CD4-positive, alpha-beta memory T cell (primary cell): Measurements from ENCODE around the gene FZD1. TPM values are rescaled to one million over a fixed set of nuclear protein-coding genes. Genes with fewer than 3 reads are reported as not detected.

Experiments used
- CTCF ChIA-PET: fragments of 350-600 bp; sonication (Branson Sonifier 250); formaldehyde crosslinking; loops from one replicate; lab custom pipeline; 2021; ENCODE audit warnings: inconsistent platforms; ENCODE audit not compliant: partially characterized antibody; lab: Charles Lee
- POLR2A ChIA-PET: fragments of 350-600 bp; sonication (Branson Sonifier 250); formaldehyde crosslinking; loops from one replicate; lab custom pipeline; 2021; ENCODE audit not compliant: partially characterized antibody; lab: Charles Lee
- DNase-seq, 5 donors: peaks; one replicate each; pipeline versions ENCODE4 v3.0.0 to v3.0.0-alpha.2; 2020 to 2022; ENCODE audit warnings: mixed read lengths in 1 of 5
- H3K27ac ChIP-seq: one replicate; pipeline ENCODE4 v1.7.0; 2013; ENCODE audit warnings: low read depth, low read length
- H3K27me3 ChIP-seq: 2 replicates; pipeline ENCODE4 v1.7.0; 2013; ENCODE audit warnings: mild to moderate bottlenecking, low read length, moderate library complexity; ENCODE audit not compliant: insufficient read depth
- H3K36me3 ChIP-seq: 2 replicates; pipeline ENCODE4 v1.7.0; 2013; ENCODE audit warnings: mild to moderate bottlenecking, low read length, moderate library complexity; ENCODE audit not compliant: insufficient read depth
- H3K4me1 ChIP-seq: 2 replicates; pipeline ENCODE4 v1.7.0; 2013; ENCODE audit warnings: mild to moderate bottlenecking, low read length, moderate library complexity; ENCODE audit not compliant: insufficient read depth
- H3K4me3 ChIP-seq, 2 donors: one replicate each; pipeline ENCODE4 v1.7.0; 2013; ENCODE audit warnings: low read length in 2 of 2, mild to moderate bottlenecking in 1 of 2
- H3K9me3 ChIP-seq, 2 donors: one replicate each; pipeline ENCODE4 v1.7.0; 2013; ENCODE audit warnings: low read length in 2 of 2, control low read depth in 1 of 2; ENCODE audit not compliant: control insufficient read depth in 1 of 2
- H3K27ac Mint-ChIP-seq, 7 donors: one replicate each; pipeline ENCODE4 v1.8.0; 2020 to 2021; ENCODE audit warnings: mixed read lengths in 7 of 7, mild to moderate bottlenecking in 6 of 7, inconsistent platforms in 3 of 7, moderate library complexity in 3 of 7
- H3K27me3 Mint-ChIP-seq, 2 donors: one replicate each; pipeline ENCODE4 v1.8.0; 2020 to 2021; ENCODE audit warnings: mixed read lengths in 2 of 2
- H3K36me3 Mint-ChIP-seq, 2 donors: one replicate each; pipeline ENCODE4 v1.8.0; 2020 to 2021; ENCODE audit warnings: mixed read lengths in 2 of 2, inconsistent platforms in 1 of 2, mild to moderate bottlenecking in 1 of 2
- H3K4me1 Mint-ChIP-seq, 4 donors: one replicate each; pipeline ENCODE4 v1.8.0; 2020 to 2021; ENCODE audit warnings: mixed read lengths in 4 of 4, mild to moderate bottlenecking in 1 of 4
- H3K4me3 Mint-ChIP-seq, 8 donors: one replicate each; pipeline ENCODE4 v1.8.0; 2020 to 2021; ENCODE audit warnings: mixed read lengths in 8 of 8, mild to moderate bottlenecking in 7 of 8, moderate library complexity in 6 of 8, inconsistent platforms in 3 of 8
- H3K9me3 Mint-ChIP-seq, 8 donors: one replicate each; pipeline ENCODE4 v1.8.0; 2020 to 2021; ENCODE audit warnings: mixed read lengths in 8 of 8, mild to moderate bottlenecking in 5 of 8, inconsistent platforms in 3 of 8, moderate library complexity in 1 of 8
- intact Hi-C: fragments of 100-400 bp; cut with micrococcal nuclease; formaldehyde crosslinking; loops from one replicate; pipeline ENCODE4 v1.15.1; 2023
- polyA plus RNA-seq, 2 donors: library from polyadenylated mRNA; unstranded; fragments of 300-500 nt; fragmentation: Illumina TruSeq; gene quantifications; one replicate each; pipeline ENCODE4 v1.2.3, GENCODE V29; 2021
- total RNA-seq, 2 experiments: library from RNA; stranded (reverse); gene quantifications; one replicate each; pipeline ENCODE4 v1.2.3, GENCODE V29; 2021

The FZD1 gene
- total and polyA plus RNA-seq, 4 experiments from 2014 or later = 0.08 to 0.09 TPM; not detected in 2

DNA sequence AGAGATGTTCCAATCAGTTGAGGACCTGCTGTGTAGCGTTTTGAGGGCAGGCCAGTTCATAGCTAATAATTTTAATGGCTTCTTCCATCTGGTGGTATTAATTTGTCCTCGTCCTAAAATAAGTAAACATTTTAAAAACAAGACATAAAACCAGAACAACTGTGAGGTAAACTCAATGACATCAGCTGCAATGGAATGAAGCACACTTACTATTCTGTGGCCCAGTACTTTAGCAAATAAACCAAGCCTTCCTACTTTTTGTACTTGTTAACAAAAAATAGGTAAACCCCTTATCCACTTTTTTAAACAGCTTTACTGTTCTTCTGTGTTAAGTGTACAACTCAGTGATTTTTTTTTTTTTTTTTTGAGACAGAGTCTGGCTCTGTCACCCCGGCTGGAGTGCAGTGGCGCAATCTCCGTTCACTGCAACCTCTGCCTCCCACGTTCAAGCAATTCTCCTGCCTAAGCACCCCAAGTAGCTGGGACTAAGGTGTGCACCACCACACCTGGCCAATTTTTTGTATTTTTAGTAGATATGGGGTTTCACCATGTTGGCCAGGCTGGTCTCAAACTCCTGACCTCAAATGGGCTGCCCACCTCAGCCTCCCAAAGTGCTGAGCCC, 28.9 kb upstream of the FZD1 start:
- no peak overlapping the region for H3K4me3 Mint-ChIP-seq
- ChIA-PET CTCF (no interaction called here), POLR2A (no interaction called here)
- intact Hi-C loops = no loop called here
- no peak overlapping the region for H3K27ac ChIP-seq
- H3K4me1 ChIP-seq = no peaks in the 10 kb centered on the region
- no peak for DNase-seq
- H3K9me3 ChIP-seq = no peaks in the 10 kb centered on the region
- H3K27me3 Mint-ChIP-seq = peaks cover 1 to 2% of the 10 kb centered on the region in 2 donors
- H3K36me3 ChIP-seq = no peaks in the 10 kb centered on the region
- no peaks in the 10 kb centered on the region for H3K4me1 Mint-ChIP-seq
- H3K4me3 ChIP-seq = no peak overlapping the region
- no peaks in the 10 kb centered on the region for H3K27me3 ChIP-seq
- H3K9me3 Mint-ChIP-seq = peaks cover 0 to 3% (median 0%) of the 10 kb centered on the region in 8 donors
- no peaks in the 10 kb centered on the region for H3K36me3 Mint-ChIP-seq
- H3K27ac Mint-ChIP-seq = no peak overlapping the region

DNA sequence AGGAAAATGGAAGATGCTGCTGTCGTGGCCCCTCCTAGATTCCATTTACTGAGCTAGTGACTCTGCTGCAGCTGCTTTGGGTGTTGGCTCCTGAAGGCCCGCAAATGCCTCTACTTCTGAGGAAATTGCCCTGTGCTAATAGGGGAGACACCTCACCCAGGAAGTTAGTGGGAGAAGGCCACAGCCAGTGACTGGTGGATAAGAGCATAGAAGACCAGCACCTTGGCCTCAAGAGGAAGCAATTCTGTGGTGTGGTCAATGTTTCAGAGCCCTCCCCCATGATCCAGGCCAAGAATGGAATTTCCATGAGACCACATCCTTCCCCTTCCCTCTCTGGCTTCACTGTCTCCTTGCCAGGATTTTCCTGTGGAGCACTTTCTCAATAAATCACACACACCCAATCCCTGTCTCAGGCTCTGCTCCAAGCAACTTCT, 25.0 kb upstream of the FZD1 start:
- H3K27ac Mint-ChIP-seq = no peak overlapping the region
- H3K4me3 Mint-ChIP-seq = no peak overlapping the region
- DNase-seq = no peak
- Histone ChIP-seq H3K27me3 (no peaks in the 10 kb centered on the region), H3K27ac (no peak overlapping the region), H3K4me3 (no peak overlapping the region), H3K9me3 (no peaks in the 10 kb centered on the region), H3K4me1 (no peaks in the 10 kb centered on the region), H3K36me3 (no peaks in the 10 kb centered on the region)
- no peaks in the 10 kb centered on the region for H3K4me1 Mint-ChIP-seq
- no peaks in the 10 kb centered on the region for H3K36me3 Mint-ChIP-seq
- peaks cover 0 to 3% of the 10 kb centered on the region in 2 donors for H3K27me3 Mint-ChIP-seq
- ChIA-PET CTCF (no interaction called here), POLR2A (no interaction called here)
- intact Hi-C loops = no loop called here
- peaks cover 0 to 2% (median 0%) of the 10 kb centered on the region in 8 donors for H3K9me3 Mint-ChIP-seq

DNA sequence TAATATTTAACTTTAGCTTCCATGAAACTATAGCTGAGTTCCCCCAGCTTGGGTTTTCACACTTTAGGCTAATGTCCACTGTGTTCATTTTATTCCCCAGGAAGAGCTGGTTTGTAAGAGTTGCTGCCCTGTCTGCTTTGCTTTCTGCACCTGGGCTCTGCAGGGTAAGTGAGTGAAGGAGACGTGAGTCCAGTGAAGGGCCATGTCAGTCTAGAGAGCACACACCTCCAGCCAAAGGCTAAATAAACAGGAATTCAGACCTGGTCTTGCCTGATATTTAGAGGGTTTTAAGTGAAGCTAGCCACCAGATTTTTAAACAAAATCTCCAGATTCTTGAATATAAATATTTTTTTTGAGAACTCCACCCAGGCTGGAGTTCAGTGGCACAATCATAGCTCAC, 24.5 kb upstream of the FZD1 start:
- Mint-ChIP-seq H3K9me3 (peaks cover 0 to 2% (median 0%) of the 10 kb centered on the region in 8 donors), H3K27me3 (peaks cover 0 to 3% of the 10 kb centered on the region in 2 donors), H3K27ac (no peak overlapping the region), H3K36me3 (no peaks in the 10 kb centered on the region), H3K4me3 (no peak overlapping the region), H3K4me1 (no peaks in the 10 kb centered on the region)
- Histone ChIP-seq H3K36me3 (no peaks in the 10 kb centered on the region), H3K4me1 (no peaks in the 10 kb centered on the region), H3K4me3 (no peak overlapping the region), H3K27me3 (no peaks in the 10 kb centered on the region), H3K9me3 (no peaks in the 10 kb centered on the region), H3K27ac (no peak overlapping the region)
- ChIA-PET POLR2A (no interaction called here), CTCF (no interaction called here)
- intact Hi-C loops = no loop called here
- DNase-seq = no peak

DNA sequence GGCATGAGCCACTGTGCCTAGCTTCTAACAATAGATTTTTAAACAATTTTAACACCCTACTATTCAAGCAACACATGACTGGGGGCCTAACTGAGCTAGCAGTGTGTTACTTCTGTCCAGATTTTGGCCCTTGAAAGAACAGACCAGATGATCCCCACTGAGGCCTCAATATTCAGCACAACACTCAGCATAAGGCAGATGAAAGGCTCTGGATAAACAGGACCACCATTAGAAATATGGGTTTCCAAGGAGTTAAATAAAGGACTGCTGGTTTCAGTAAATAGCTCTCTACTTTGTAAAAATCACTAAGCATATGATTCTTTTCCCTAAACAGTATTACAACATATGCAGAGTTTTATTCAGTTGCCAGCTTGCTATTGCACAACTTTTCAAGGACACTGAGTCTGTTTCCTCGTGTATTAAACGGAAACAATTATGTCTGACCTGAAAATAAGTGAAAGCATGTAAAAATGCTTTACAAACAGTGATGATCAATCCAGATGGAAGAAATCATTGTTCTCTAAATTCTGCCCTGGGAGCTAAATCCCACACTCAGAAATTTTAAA, 23.8 kb upstream of the FZD1 start:
- Histone ChIP-seq H3K27me3 (no peaks in the 10 kb centered on the region), H3K27ac (no peak overlapping the region), H3K9me3 (no peaks in the 10 kb centered on the region), H3K4me1 (no peaks in the 10 kb centered on the region), H3K36me3 (no peaks in the 10 kb centered on the region), H3K4me3 (no peak overlapping the region)
- Mint-ChIP-seq H3K4me3 (no peak overlapping the region), H3K9me3 (peaks cover 0 to 3% (median 0%) of the 10 kb centered on the region in 8 donors), H3K36me3 (no peaks in the 10 kb centered on the region), H3K4me1 (no peaks in the 10 kb centered on the region), H3K27me3 (peaks cover 0 to 3% of the 10 kb centered on the region in 2 donors), H3K27ac (no peak overlapping the region)
- intact Hi-C loops = no loop called here
- DNase-seq = no peak
- POLR2A ChIA-PET = no interaction called here
- CTCF ChIA-PET = no interaction called here

DNA sequence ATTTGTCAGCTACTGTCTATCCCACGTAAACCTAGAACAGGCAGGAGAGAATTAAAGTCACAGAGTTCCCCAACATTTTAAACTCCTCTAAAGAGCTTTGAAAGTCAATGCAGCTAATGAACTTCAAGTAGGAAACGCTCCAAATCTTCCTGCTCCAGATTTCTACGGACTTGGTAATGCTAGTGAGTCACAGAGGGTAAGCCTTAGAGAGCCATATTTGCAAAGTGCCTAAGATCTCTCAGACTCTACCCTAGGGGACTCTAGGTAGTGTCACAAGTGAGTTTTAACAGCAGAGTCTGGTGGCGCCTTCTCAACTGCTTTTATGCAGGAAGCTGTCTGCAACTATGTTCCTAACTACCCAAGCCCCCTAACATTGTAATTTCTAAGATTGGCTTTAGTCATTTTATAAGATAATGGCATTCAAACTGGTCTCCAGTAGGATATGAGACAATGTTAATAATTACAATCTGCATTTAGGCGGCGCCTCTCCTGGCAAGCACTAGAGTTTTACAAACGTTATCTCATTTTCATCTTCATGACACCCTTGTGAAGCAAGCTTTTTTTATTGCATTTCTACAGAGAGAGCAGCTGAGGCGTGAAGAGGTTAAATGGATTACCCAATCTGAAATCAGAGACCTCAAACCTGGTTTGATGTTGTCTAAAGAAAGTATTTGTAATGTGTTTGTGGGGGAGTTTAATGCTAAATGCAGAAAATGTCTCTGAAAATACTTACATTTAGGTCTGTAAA, 22.0 kb upstream of the FZD1 start:
- Histone ChIP-seq H3K4me1 (no peaks in the 10 kb centered on the region), H3K36me3 (no peaks in the 10 kb centered on the region), H3K27me3 (no peaks in the 10 kb centered on the region), H3K27ac (no peak overlapping the region), H3K4me3 (no peak overlapping the region), H3K9me3 (no peaks in the 10 kb centered on the region)
- peaks cover 0 to 2% (median 0%) of the 10 kb centered on the region in 8 donors for H3K9me3 Mint-ChIP-seq
- no peak overlapping the region for H3K4me3 Mint-ChIP-seq
- H3K36me3 Mint-ChIP-seq = no peaks in the 10 kb centered on the region
- no peak overlapping the region for H3K27ac Mint-ChIP-seq
- H3K27me3 Mint-ChIP-seq = peaks cover 0 to 3% of the 10 kb centered on the region in 2 donors
- CTCF ChIA-PET = no interaction called here
- intact Hi-C loops = no loop called here
- POLR2A ChIA-PET = no interaction called here
- no peak for DNase-seq
- no peaks in the 10 kb centered on the region for H3K4me1 Mint-ChIP-seq

DNA sequence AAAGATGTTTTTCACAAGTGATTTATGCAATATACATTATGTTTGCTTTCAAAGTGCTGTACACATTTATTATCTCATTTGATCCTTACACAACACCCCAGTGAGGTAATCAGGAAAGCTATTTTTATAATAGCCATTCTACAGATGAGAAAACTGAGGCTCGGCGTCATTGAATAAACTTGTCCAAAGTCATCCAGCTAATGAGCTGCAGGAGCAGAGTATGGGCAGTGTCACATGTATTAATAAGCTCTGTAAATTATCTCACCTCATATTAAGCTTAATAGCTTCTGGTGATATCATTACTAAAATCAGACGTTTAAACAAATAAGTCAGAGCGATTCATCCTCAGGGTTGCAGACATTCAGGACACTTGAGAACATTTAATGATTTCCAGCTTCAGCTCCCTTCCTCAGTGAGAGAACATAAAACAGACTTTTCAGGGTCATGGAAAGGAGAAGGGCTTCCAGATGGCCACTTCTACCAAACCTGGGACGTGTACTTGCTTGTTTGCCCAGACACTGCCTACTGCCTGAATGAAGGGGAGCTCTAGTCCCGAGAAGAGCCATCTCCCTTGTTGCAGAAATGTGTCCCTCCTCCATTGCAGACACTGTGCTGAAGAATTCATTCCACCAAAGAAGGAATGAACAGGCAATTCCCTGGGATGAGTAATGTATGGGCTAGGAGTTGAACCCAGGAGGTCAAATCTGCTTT, 20.5 kb upstream of the FZD1 start:
- no peak for DNase-seq
- Histone ChIP-seq H3K36me3 (no peaks in the 10 kb centered on the region), H3K9me3 (no peaks in the 10 kb centered on the region), H3K27ac (no peak overlapping the region), H3K4me1 (no peaks in the 10 kb centered on the region), H3K4me3 (no peak overlapping the region), H3K27me3 (no peaks in the 10 kb centered on the region)
- CTCF ChIA-PET = no interaction called here
- Mint-ChIP-seq H3K4me3 (no peak overlapping the region), H3K9me3 (peaks cover 0 to 6% (median 0%) of the 10 kb centered on the region in 8 donors), H3K27me3 (peaks cover 0 to 2% of the 10 kb centered on the region in 2 donors), H3K36me3 (no peaks in the 10 kb centered on the region), H3K27ac (no peak overlapping the region), H3K4me1 (no peaks in the 10 kb centered on the region)
- POLR2A ChIA-PET = no interaction called here
- intact Hi-C loops = no loop called here

DNA sequence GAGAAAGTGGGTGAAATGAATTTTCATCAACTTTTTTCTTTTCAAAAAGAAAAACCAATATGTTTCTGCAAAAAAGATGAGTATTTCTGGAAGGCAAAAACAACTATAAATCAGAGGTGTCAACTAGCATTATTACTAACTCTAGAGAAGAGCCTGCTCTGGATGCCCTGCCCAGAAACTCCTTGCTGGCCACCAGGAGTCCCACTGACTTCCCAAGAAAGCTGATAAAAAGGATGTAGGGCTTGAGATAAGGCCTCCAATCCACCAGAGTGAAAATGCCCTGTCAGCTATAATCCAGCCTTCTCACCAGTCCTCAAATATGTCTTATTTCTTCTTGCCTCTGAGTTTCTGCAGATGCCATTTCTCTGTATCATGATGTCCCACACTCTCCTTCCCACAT, 16.7 kb upstream of the FZD1 start:
- H3K27me3 ChIP-seq = no peaks in the 10 kb centered on the region
- ChIA-PET POLR2A (no interaction called here), CTCF (no interaction called here)
- H3K4me1 Mint-ChIP-seq = no peaks in the 10 kb centered on the region
- no peak overlapping the region for H3K27ac ChIP-seq
- H3K36me3 Mint-ChIP-seq = no peaks in the 10 kb centered on the region
- H3K4me3 Mint-ChIP-seq = no peak overlapping the region
- H3K9me3 ChIP-seq = no peaks in the 10 kb centered on the region
- H3K36me3 ChIP-seq = no peaks in the 10 kb centered on the region
- intact Hi-C loops = no loop called here
- DNase-seq = no peak
- no peak overlapping the region for H3K27ac Mint-ChIP-seq
- no peak overlapping the region for H3K4me3 ChIP-seq
- H3K27me3 Mint-ChIP-seq = no peaks in the 10 kb centered on the region
- H3K9me3 Mint-ChIP-seq = peaks cover 0 to 3% (median 0%) of the 10 kb centered on the region in 8 donors
- no peaks in the 10 kb centered on the region for H3K4me1 ChIP-seq
